Adrenal gland (tissue), 5 donors: ENCODE measurements around the gene NPIPA2.
"Not testable (repeated sequence)": the region's sequence is repeated elsewhere in the genome, so short reads cannot be mapped to it uniquely, and the experiment has no call there.

Source experiments
- POLR2A ChIP-seq, 2 donors: fragments of 450-650 bp; IDR thresholded peaks; one replicate each; pipeline ENCODE4 v1.6.1; 2017; ENCODE audit warnings: antibody characterized with exemption in 2 of 2, mild to moderate bottlenecking in 2 of 2, moderate library complexity in 1 of 2
- TF ChIP-seq, protein P1 (sequence below), 6 experiments: fragments of 450-650 bp in 4 of 6; fragments of 200-600 bp in 2 of 6; sonication (generic) in 1 of 6; IDR thresholded peaks; 1 replicate in 5 of 6; 2 replicates in 1 of 6; pipeline versions ENCODE4 v1.5.1 to v1.8.0; 2016 to 2021; ENCODE audit warnings: antibody characterized with exemption in 6 of 6, mild to moderate bottlenecking in 2 of 6, moderate library complexity in 1 of 6
- donor health status: DM: no; HTN: no; CAD: no.

DNA sequence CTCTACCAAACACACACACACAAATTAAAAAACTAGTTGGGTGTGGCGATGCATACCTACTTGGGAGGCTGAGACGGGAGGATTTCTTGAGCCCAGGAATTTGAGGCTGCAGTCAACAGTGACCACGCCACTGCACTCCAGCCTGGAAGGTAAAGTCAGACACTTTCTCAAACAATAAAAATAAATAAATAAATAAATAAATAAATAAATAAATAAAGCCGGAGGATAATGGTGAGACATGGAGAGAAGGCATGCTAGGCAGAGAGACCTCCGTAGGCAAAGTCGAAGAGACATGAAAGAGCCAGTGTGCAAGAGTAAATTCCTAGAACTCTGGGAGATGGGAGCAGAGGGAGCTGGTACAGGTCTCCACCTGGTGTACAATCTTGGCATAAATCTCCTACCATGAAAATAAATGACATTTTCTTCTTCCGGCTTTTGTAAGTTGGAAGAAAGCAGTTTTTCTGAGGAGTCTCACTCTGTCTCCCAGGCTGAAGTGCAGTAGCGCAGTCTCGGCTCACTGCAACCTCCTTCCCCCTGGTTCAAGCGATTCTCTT lies 1.4 kb upstream of the NPIPA2 start:
- TF ChIP-seq, protein P1, sequence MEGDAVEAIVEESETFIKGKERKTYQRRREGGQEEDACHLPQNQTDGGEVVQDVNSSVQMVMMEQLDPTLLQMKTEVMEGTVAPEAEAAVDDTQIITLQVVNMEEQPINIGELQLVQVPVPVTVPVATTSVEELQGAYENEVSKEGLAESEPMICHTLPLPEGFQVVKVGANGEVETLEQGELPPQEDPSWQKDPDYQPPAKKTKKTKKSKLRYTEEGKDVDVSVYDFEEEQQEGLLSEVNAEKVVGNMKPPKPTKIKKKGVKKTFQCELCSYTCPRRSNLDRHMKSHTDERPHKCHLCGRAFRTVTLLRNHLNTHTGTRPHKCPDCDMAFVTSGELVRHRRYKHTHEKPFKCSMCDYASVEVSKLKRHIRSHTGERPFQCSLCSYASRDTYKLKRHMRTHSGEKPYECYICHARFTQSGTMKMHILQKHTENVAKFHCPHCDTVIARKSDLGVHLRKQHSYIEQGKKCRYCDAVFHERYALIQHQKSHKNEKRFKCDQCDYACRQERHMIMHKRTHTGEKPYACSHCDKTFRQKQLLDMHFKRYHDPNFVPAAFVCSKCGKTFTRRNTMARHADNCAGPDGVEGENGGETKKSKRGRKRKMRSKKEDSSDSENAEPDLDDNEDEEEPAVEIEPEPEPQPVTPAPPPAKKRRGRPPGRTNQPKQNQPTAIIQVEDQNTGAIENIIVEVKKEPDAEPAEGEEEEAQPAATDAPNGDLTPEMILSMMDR (IDR thresholded peaks at IDR 0.05): not testable (repeated sequence)
- not testable (repeated sequence) for TF ChIP-seq POLR2A (IDR thresholded peaks at IDR 0.05)
